HCT116 (cell line): ENCODE results near the gene ANKRD13C. TPM values are rescaled to one million over a fixed set of nuclear protein-coding genes. Genes with fewer than 3 reads are reported as not detected.

Experiments used
- ATAC-seq: fragments of 200-7000 bp; cut with Tn5 transposase; 2 replicates; pipeline ENCODE4 v1.9.1; 2020; ENCODE audit warnings: mild to moderate bottlenecking, moderate library complexity
- BruUV-seq: library from RNA; stranded (reverse); fragments of 400-500 nt; replicated peaks from 2 replicates; lab custom pipeline; 2021; lab: Mats Ljungman, UMichigan
- CTCF ChIA-PET: fragments of 300-600 bp; sonication (Branson Sonifier 250); formaldehyde crosslinking; loops from one replicate; lab custom pipeline; 2021; ENCODE audit warnings: antibody characterized with exemption; lab: Charles Lee
- POLR2A ChIA-PET: fragments of 300-600, 350-600 bp; sonication (Branson Sonifier 250); formaldehyde crosslinking; loops from one replicate; lab custom pipeline; 2021; ENCODE audit warnings: antibody characterized with exemption; lab: Charles Lee
- RAD21 ChIA-PET, 2 experiments: fragments of 300-600 bp; sonication (Branson Sonifier 250); formaldehyde crosslinking; loops; one replicate each; lab custom pipeline; 2023; ENCODE audit warnings: low total read pairs in 2 of 2; ENCODE audit not compliant: uncharacterized antibody in 2 of 2, unreplicated experiment in 2 of 2, low non-redundant PET in 1 of 2; lab: Charles Lee
- DNase-seq: peaks from one replicate; pipeline ENCODE4 v3.0.0-alpha.2; 2010; ENCODE audit warnings: low read depth, low spot score
- H2AFZ ChIP-seq: fragments of 200-600 bp; shearing (Covaris generic), sonication (generic); 2 replicates; pipeline ENCODE4 v1.6.1; 2017; ENCODE audit warnings: low read depth, mixed run types, mixed read lengths, antibody characterized with exemption, low read length; ENCODE audit not compliant: poor library complexity, severe bottlenecking
- H3K27ac ChIP-seq: 2 replicates; pipeline ENCODE4 v1.5.1; 2012; ENCODE audit warnings: low read depth, low read length
- H3K27me3 ChIP-seq: fragments of 200-600 bp; sonication (generic); 2 replicates; pipeline ENCODE4 v1.6.1; 2016; ENCODE audit warnings: mixed run types, low read length, mixed read lengths; ENCODE audit not compliant: insufficient read depth
- H3K36me3 ChIP-seq, 2 experiments: fragments of 200-500 bp in 1 of 2; fragments of 200-600 bp in 1 of 2; sonication (Bioruptor generic) in 1 of 2; sonication (generic) in 1 of 2; 2 replicates each; pipeline versions ENCODE4 v1.5.1 to v1.6.1; 2014 to 2016; ENCODE audit warnings: low read length in 2 of 2, inconsistent platforms in 1 of 2, mixed read lengths in 1 of 2, mixed run types in 1 of 2; ENCODE audit not compliant: insufficient read depth in 2 of 2, control insufficient read depth in 1 of 2
- H3K4me1 ChIP-seq, 2 experiments: fragments of 200-600 bp in 1 of 2; sonication (generic) in 1 of 2; 2 replicates each; pipeline versions ENCODE4 v1.5.1 to v1.6.1; 2012 to 2017; ENCODE audit warnings: low read length in 2 of 2, inconsistent platforms in 1 of 2, mild to moderate bottlenecking in 1 of 2, mixed read lengths in 1 of 2, mixed run types in 1 of 2, moderate library complexity in 1 of 2; ENCODE audit not compliant: insufficient read depth in 2 of 2, control insufficient read depth in 1 of 2
- H3K4me2 ChIP-seq: fragments of 200-600 bp; sonication (generic); 2 replicates; pipeline ENCODE4 v1.6.1; 2017; ENCODE audit warnings: mixed run types, low read length, mixed read lengths
- H3K4me3 ChIP-seq, 2 experiments: fragments of 200-600 bp in 1 of 2; sonication (generic) in 1 of 2; replicated peaks in 1 of 2; 2 replicates each; pipeline ENCODE4 v1.5.1; 2011 to 2016; ENCODE audit warnings: low read length in 2 of 2, control low read depth in 1 of 2, low read depth in 1 of 2, mild to moderate bottlenecking in 1 of 2, mixed read lengths in 1 of 2, mixed run types in 1 of 2
- H3K79me2 ChIP-seq: fragments of 200-600 bp; sonication (generic); 2 replicates; pipeline ENCODE4 v1.6.1; 2017; ENCODE audit warnings: mild to moderate bottlenecking, mixed run types, low read length, moderate library complexity, mixed read lengths; ENCODE audit not compliant: insufficient read depth
- H3K9ac ChIP-seq: fragments of 200-600 bp; sonication (generic); 2 replicates; pipeline ENCODE4 v1.6.1; 2016; ENCODE audit warnings: low read length, mixed read lengths
- H3K9me2 ChIP-seq: fragments of 200-600 bp; sonication (generic), shearing (Covaris generic); 2 replicates; pipeline ENCODE4 v1.6.1; 2017; ENCODE audit warnings: mixed run types, mild to moderate bottlenecking, moderate library complexity; ENCODE audit not compliant: insufficient read depth
- H3K9me3 ChIP-seq, 2 experiments: fragments of 200-500 bp in 1 of 2; fragments of 200-600 bp in 1 of 2; sonication (Bioruptor generic) in 1 of 2; sonication (generic) in 1 of 2; 2 replicates each; pipeline ENCODE4 v1.6.1; 2014 to 2017; ENCODE audit warnings: low read length in 2 of 2, mixed read lengths in 2 of 2, inconsistent platforms in 1 of 2, low read depth in 1 of 2, mild to moderate bottlenecking in 1 of 2, mixed run types in 1 of 2, moderate library complexity in 1 of 2; ENCODE audit not compliant: control insufficient read depth in 1 of 2, insufficient read depth in 1 of 2
- H4K20me1 ChIP-seq: fragments of 200-600 bp; sonication (generic), shearing (Covaris generic); 2 replicates; pipeline ENCODE4 v1.6.1; 2017; ENCODE audit warnings: mixed run types, mild to moderate bottlenecking, moderate library complexity; ENCODE audit not compliant: insufficient read depth
- CBX3 ChIP-seq: IDR thresholded peaks from 2 replicates; pipeline ENCODE4 v1.6.1; 2012; ENCODE audit warnings: low read depth
- CEBPB ChIP-seq: IDR thresholded peaks from 2 replicates; pipeline ENCODE4 v1.6.1; 2012; ENCODE audit warnings: low read depth
- ELF1 ChIP-seq: IDR thresholded peaks from 2 replicates; pipeline ENCODE4 v1.6.1; 2012; ENCODE audit warnings: low read depth, borderline replicate concordance
- EZH2 ChIP-seq: fragments of 200-600 bp; sonication (generic); IDR thresholded peaks from 2 replicates; pipeline ENCODE4 v1.6.1; 2017; ENCODE audit warnings: antibody characterized with exemption, mixed run types
- EZH2phosphoT487 ChIP-seq: fragments of 200-600 bp; IDR thresholded peaks from 2 replicates; pipeline ENCODE4 v1.6.1; 2018; ENCODE audit warnings: antibody characterized with exemption, borderline replicate concordance
- FOSL1 ChIP-seq: IDR thresholded peaks from 2 replicates; pipeline ENCODE4 v1.6.1; 2012; ENCODE audit warnings: low read depth
- JUND ChIP-seq: IDR thresholded peaks from 2 replicates; pipeline ENCODE4 v1.6.1; 2012
- POLR2AphosphoS5 ChIP-seq: IDR thresholded peaks from 2 replicates; pipeline ENCODE4 v1.6.1; 2011; ENCODE audit warnings: mild to moderate bottlenecking, low read depth, low read length, moderate library complexity
- RAD21 ChIP-seq: IDR thresholded peaks from 2 replicates; pipeline ENCODE4 v1.6.1; 2012; ENCODE audit warnings: low read depth, mild to moderate bottlenecking
- SP1 ChIP-seq: IDR thresholded peaks from 2 replicates; pipeline ENCODE4 v1.6.1; 2012; ENCODE audit warnings: low read depth
- SRF ChIP-seq: IDR thresholded peaks from 2 replicates; pipeline ENCODE4 v1.6.1; 2012; ENCODE audit warnings: low read depth
- YY1 ChIP-seq: IDR thresholded peaks from 2 replicates; pipeline ENCODE4 v1.6.1; 2011; ENCODE audit warnings: low read length, low read depth, moderate library complexity, mild to moderate bottlenecking; ENCODE audit not compliant: insufficient replicate concordance; ENCODE audit errors: extremely low read depth
- ZFX ChIP-seq: fragments of 450-650 bp; IDR thresholded peaks from 2 replicates; pipeline ENCODE4 v1.6.1; 2017
- intact Hi-C: fragments of 100-400 bp; cut with micrococcal nuclease; formaldehyde crosslinking; loops from 2 replicates; pipeline ENCODE4 v1.10.0; 2022
- total RNA-seq: library from RNA; stranded (reverse); gene quantifications from one replicate; pipeline ENCODE4 v1.2.1, GENCODE V29; 2021; ENCODE audit not compliant: unreplicated experiment
- TF ChIP-seq, protein P1 (sequence below): IDR thresholded peaks from 2 replicates; pipeline ENCODE4 v1.6.1; 2011; ENCODE audit warnings: mild to moderate bottlenecking, low read length, moderate library complexity; ENCODE audit not compliant: insufficient replicate concordance; ENCODE audit errors: extremely low read depth
- TF ChIP-seq, protein P2 (sequence below), 3 experiments: fragments of 200-600 bp in 1 of 3; sonication (generic) in 1 of 3; IDR thresholded peaks in 2 of 3; conservative IDR thresholded peaks in 1 of 3; 2 replicates each; pipeline ENCODE4 v1.5.1; 2012 to 2017; ENCODE audit warnings: low read depth in 2 of 3, low read length in 2 of 3, antibody characterized with exemption in 1 of 3, borderline replicate concordance in 1 of 3, control low read depth in 1 of 3, mild to moderate bottlenecking in 1 of 3, mixed read lengths in 1 of 3, mixed run types in 1 of 3, moderate library complexity in 1 of 3; ENCODE audit not compliant: insufficient read depth in 1 of 3
- TF ChIP-seq, protein P3 (sequence below): IDR thresholded peaks from 2 replicates; pipeline ENCODE4 v1.6.1; 2012
- TF ChIP-seq, protein P4 (sequence below): IDR thresholded peaks from 2 replicates; pipeline ENCODE4 v1.6.1; 2012; ENCODE audit warnings: low read depth

The ANKRD13C gene
- total RNA-seq, 1 experiment from 2014 or later, result 21.1 TPM

DNA sequence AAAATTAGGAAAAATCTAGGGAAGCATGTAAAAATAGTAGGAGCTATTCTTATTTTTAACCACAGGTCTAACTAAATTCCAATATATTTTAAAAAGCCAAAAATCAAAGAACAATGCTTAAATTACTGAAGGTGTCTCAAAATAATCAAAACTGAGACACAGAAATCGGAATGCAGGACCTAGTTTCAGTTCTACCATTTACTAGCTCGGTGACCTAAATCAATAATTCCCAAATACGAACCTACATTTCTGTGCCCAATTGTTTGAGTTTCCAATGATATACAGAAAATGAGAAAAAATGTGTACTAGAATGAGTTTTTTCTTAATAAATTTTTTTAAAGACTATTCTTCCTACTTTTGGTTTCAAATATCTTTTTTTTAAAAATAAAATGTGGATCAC is 37.4 kb downstream of the ANKRD13C start:
- Histone ChIP-seq H4K20me1 (no peaks in the 10 kb centered on the region), H3K79me2 (peaks cover 53% of the 10 kb centered on the region), H2AFZ (no peak overlapping the region), H3K4me1 (peaks cover 32 to 49% of the 10 kb centered on the region in 2 experiments)
- POLR2A ChIA-PET, result no interaction called here
- TF ChIP-seq EZH2phosphoT487 (no peak), FOSL1 (no peak), YY1 (no peak), SP1 (no peak), RAD21 (no peak), CEBPB (no peak), POLR2AphosphoS5 (no peak), JUND (no peak), CBX3 (no peak), ELF1 (no peak), SRF (no peak), EZH2 (no peak), ZFX (no peak)
- TF ChIP-seq, protein P1, sequence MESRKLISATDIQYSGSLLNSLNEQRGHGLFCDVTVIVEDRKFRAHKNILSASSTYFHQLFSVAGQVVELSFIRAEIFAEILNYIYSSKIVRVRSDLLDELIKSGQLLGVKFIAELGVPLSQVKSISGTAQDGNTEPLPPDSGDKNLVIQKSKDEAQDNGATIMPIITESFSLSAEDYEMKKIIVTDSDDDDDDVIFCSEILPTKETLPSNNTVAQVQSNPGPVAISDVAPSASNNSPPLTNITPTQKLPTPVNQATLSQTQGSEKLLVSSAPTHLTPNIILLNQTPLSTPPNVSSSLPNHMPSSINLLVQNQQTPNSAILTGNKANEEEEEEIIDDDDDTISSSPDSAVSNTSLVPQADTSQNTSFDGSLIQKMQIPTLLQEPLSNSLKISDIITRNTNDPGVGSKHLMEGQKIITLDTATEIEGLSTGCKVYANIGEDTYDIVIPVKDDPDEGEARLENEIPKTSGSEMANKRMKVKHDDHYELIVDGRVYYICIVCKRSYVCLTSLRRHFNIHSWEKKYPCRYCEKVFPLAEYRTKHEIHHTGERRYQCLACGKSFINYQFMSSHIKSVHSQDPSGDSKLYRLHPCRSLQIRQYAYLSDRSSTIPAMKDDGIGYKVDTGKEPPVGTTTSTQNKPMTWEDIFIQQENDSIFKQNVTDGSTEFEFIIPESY, result no peak
- TF ChIP-seq, protein P2, sequence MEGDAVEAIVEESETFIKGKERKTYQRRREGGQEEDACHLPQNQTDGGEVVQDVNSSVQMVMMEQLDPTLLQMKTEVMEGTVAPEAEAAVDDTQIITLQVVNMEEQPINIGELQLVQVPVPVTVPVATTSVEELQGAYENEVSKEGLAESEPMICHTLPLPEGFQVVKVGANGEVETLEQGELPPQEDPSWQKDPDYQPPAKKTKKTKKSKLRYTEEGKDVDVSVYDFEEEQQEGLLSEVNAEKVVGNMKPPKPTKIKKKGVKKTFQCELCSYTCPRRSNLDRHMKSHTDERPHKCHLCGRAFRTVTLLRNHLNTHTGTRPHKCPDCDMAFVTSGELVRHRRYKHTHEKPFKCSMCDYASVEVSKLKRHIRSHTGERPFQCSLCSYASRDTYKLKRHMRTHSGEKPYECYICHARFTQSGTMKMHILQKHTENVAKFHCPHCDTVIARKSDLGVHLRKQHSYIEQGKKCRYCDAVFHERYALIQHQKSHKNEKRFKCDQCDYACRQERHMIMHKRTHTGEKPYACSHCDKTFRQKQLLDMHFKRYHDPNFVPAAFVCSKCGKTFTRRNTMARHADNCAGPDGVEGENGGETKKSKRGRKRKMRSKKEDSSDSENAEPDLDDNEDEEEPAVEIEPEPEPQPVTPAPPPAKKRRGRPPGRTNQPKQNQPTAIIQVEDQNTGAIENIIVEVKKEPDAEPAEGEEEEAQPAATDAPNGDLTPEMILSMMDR (IDR thresholded peaks at IDR 0.05 in 2 of 3, conservative IDR thresholded peaks at IDR 0.05 in 1 of 3; ENCODE audit: borderline replicate concordance in 1 of 3, insufficient read depth in 1 of 3, low read depth in 2 of 3, low read length in 2 of 3), result no peak
- TF ChIP-seq, protein P3, sequence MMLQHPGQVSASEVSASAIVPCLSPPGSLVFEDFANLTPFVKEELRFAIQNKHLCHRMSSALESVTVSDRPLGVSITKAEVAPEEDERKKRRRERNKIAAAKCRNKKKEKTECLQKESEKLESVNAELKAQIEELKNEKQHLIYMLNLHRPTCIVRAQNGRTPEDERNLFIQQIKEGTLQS, result no peak
- TF ChIP-seq, protein P4, sequence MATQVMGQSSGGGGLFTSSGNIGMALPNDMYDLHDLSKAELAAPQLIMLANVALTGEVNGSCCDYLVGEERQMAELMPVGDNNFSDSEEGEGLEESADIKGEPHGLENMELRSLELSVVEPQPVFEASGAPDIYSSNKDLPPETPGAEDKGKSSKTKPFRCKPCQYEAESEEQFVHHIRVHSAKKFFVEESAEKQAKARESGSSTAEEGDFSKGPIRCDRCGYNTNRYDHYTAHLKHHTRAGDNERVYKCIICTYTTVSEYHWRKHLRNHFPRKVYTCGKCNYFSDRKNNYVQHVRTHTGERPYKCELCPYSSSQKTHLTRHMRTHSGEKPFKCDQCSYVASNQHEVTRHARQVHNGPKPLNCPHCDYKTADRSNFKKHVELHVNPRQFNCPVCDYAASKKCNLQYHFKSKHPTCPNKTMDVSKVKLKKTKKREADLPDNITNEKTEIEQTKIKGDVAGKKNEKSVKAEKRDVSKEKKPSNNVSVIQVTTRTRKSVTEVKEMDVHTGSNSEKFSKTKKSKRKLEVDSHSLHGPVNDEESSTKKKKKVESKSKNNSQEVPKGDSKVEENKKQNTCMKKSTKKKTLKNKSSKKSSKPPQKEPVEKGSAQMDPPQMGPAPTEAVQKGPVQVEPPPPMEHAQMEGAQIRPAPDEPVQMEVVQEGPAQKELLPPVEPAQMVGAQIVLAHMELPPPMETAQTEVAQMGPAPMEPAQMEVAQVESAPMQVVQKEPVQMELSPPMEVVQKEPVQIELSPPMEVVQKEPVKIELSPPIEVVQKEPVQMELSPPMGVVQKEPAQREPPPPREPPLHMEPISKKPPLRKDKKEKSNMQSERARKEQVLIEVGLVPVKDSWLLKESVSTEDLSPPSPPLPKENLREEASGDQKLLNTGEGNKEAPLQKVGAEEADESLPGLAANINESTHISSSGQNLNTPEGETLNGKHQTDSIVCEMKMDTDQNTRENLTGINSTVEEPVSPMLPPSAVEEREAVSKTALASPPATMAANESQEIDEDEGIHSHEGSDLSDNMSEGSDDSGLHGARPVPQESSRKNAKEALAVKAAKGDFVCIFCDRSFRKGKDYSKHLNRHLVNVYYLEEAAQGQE, result no peak
- TF ChIP-seq, all 23 proteins: peak for 0
- ChIA-PET CTCF (no interaction called here), RAD21 (no interaction called here)
- Histone ChIP-seq H3K9me3 (no peaks in the 10 kb centered on the region), H3K4me2 (no peak overlapping the region), H3K36me3 (no peaks in the 10 kb centered on the region), H3K9ac (no peak overlapping the region), H3K9me2 (no peaks in the 10 kb centered on the region), H3K4me3 (no peak overlapping the region), H3K27me3 (no peaks in the 10 kb centered on the region), H3K27ac (no peak overlapping the region)
- no TSS peak for BruUV-seq
- no peak for DNase-seq
- intact Hi-C loops, result no loop called here
- ATAC-seq, result no peak
